Measurements from ENCODE around the gene THBS2. TPM values are rescaled to one million over a fixed set of nuclear protein-coding genes. Genes with fewer than 3 reads are reported as not detected.
A peak's percentile ranks its signal among the peaks of the same experiment; 100 is the strongest.

Gene THBS2
- total and polyA plus RNA-seq, 8 donors: 4.8 to 126 (median 6.9) TPM

DNA sequence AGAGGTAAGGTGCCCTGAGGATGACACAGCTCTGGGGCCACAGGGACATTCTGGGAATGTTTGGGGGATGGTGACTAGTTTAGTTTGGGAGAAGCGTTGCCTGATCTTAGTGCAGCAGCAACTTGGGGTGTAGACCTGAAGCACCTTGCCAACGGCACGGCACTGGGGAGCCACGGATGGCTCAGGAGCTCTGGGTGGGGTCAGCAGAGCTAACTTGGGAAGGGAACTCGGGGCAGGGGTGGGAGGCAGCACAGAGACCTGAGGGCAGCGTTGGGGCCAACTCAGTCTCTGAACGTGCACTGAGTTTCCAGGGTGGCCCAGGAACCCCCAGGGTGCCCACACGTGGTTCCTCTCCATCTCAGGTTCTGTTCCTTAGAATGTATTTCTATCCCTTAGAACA lies 14.9 kb downstream of the THBS2 start:
- ATAC-seq: no peak
- Histone ChIP-seq H3K4me1 (no peaks in the 10 kb centered on the region), H3K27ac (no peak overlapping the region), H3K27me3 (no peaks in the 10 kb centered on the region), H3K36me3 (no peaks in the 10 kb centered on the region), H3K4me3 (no peak overlapping the region), H3K9me3 (peaks cover 0 to 7% of the 10 kb centered on the region in 2 donors)
- DNase-seq: peak in 1 of 4 donors; percentile 27
- intact Hi-C loops (cut with DNase I): no loop called here
- TF ChIP-seq, protein P1, sequence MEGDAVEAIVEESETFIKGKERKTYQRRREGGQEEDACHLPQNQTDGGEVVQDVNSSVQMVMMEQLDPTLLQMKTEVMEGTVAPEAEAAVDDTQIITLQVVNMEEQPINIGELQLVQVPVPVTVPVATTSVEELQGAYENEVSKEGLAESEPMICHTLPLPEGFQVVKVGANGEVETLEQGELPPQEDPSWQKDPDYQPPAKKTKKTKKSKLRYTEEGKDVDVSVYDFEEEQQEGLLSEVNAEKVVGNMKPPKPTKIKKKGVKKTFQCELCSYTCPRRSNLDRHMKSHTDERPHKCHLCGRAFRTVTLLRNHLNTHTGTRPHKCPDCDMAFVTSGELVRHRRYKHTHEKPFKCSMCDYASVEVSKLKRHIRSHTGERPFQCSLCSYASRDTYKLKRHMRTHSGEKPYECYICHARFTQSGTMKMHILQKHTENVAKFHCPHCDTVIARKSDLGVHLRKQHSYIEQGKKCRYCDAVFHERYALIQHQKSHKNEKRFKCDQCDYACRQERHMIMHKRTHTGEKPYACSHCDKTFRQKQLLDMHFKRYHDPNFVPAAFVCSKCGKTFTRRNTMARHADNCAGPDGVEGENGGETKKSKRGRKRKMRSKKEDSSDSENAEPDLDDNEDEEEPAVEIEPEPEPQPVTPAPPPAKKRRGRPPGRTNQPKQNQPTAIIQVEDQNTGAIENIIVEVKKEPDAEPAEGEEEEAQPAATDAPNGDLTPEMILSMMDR (IDR thresholded peaks at IDR 0.05): no peak

DNA sequence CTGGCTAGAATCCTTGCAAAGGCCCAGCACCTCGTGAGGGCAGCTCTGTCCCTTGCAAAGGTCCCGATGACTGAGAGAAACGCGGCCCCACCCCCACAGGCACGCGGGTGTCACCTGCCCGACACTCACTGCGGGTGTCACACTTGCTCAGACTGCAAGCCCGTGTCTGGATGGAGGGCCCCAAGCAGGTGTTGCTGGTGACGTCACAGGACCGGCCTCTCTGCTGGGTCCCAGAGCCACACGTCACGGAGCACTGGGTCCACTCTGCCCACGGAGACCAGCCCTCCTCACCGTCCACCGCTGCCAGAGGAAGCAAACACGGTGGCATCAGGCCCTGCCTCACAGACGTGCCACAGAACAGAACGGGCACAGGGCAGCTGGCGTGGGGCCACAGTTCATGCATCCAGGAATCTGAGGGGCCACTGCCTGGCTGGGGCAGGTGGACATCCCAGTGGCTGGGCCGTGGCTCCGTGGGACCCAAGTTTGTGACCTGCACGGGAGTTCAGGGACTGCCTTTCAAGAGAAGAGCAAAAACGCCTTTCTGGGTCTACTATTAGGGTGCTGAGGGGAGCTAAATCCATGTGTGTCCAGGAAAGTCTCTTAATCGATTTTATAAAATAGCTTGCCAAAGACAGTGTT lies 16.0 kb downstream of the THBS2 start:
- DNase-seq: peak in 1 of 4 donors; percentile 31
- H3K4me3 ChIP-seq: no peak overlapping the region
- no peaks in the 10 kb centered on the region for H3K4me1 ChIP-seq
- ATAC-seq: no peak
- peaks cover 0 to 7% of the 10 kb centered on the region in 2 donors for H3K9me3 ChIP-seq
- no peak overlapping the region for H3K27ac ChIP-seq
- H3K27me3 ChIP-seq: no peaks in the 10 kb centered on the region
- TF ChIP-seq, protein P1 (IDR thresholded peaks at IDR 0.05): no peak
- H3K36me3 ChIP-seq: no peaks in the 10 kb centered on the region
- intact Hi-C loops (cut with DNase I): no loop called here

DNA sequence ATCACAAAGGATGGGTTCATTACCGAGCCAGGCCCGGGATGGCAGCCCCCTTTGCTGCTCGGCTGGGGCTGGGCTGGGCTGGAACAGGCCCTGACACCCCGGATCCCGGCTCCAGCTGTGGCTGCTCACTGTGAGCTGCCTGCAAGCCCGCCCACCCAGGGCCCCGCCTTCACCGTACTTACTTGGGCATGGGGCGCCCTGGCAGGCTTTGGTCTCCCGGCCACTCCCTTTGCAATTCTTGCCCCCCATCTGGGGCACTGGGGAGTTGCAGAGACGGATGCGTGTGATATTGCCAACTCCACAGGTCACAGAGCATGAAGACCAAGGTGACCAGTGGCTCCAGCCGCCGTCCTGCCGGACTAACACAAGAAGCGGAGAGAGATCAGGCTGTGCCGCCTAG lies 16.7 kb downstream of the THBS2 start:
- H3K9me3 ChIP-seq: peaks cover 0 to 10% of the 10 kb centered on the region in 2 donors
- H3K4me3 ChIP-seq: no peak overlapping the region
- H3K4me1 ChIP-seq: no peaks in the 10 kb centered on the region
- intact Hi-C loops (cut with DNase I): no loop called here
- no peaks in the 10 kb centered on the region for H3K27me3 ChIP-seq
- DNase-seq: no peak
- H3K27ac ChIP-seq: no peak overlapping the region
- TF ChIP-seq, protein P1 (IDR thresholded peaks at IDR 0.05): no peak
- H3K36me3 ChIP-seq: no peaks in the 10 kb centered on the region
- ATAC-seq: no peak

DNA sequence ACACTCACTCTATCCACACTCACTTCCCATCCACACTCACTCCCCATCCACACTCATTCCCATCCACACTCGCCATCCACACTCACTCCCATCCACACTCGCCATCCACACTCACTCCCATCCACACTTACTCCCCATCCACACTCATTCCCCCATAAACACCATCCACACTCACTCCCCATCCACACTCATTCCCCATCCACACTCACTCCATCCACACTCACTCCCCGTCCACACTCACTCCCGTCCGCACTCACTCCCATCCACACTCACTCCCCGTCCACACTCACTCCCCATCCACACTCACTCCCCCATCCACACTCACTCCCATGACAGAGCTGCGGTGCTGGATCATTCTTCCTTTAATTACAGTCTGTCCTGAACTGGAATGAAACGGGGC lies 17.1 kb downstream of the THBS2 start:
- TF ChIP-seq, protein P1 (IDR thresholded peaks at IDR 0.05): no peak
- no peak for ATAC-seq

DNA sequence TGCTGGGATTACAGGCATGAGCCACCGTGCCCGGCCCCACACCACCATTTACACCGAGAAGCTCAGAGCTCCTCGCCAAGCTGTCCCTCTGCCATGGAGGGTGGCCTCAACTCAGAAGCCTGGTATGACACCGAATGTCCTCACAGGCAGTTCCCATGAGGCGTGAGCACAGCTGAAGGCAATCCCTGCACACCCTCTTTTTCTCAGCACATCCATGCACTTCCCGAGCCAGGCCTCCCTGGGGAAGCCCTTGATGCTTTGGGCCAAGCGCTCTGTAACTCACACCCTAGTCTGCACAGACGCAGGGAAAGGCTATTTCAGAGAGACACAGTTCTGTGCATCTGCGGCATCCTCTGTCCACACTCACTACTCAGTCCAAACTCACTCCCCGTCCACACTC lies 18.4 kb downstream of the THBS2 start:
- no peak for ATAC-seq
- Histone ChIP-seq H3K4me3 (no peak overlapping the region), H3K36me3 (no peaks in the 10 kb centered on the region), H3K4me1 (no peaks in the 10 kb centered on the region), H3K9me3 (peaks cover 0 to 11% of the 10 kb centered on the region in 2 donors), H3K27me3 (no peaks in the 10 kb centered on the region), H3K27ac (no peak overlapping the region)
- intact Hi-C loops (cut with DNase I): no loop called here
- TF ChIP-seq, protein P1 (IDR thresholded peaks at IDR 0.05): no peak
- no peak for DNase-seq

More for the DNA sequence above, 17.1 kb downstream of the THBS2 start:
- no peak overlapping the region for H3K4me3 ChIP-seq
- H3K27ac ChIP-seq: no peak overlapping the region
- no peaks in the 10 kb centered on the region for H3K4me1 ChIP-seq
- intact Hi-C loops (cut with DNase I): no loop called here
- H3K27me3 ChIP-seq: no peaks in the 10 kb centered on the region
- peaks cover 0 to 11% of the 10 kb centered on the region in 2 donors for H3K9me3 ChIP-seq
- no peaks in the 10 kb centered on the region for H3K36me3 ChIP-seq
- no peak for DNase-seq

All from left lung (tissue), 10 donors.